Activated T-cell treated with anti-CD3 and anti-CD28 coated beads, Interleukin-2, amount 50 U/mL, for 72 hours (primary cell): ENCODE measurements around the gene PPP2R3C. TPM values are rescaled to one million over a fixed set of nuclear protein-coding genes. Genes with fewer than 3 reads are reported as not detected.

Source experiments
- ATAC-seq, 2 donors: fragments of 150-1000 bp; cut with Tn5 transposase; replicated peaks in 1 of 2; 2 replicates each; pipeline ENCODE4 v1.10.0; 2021; ENCODE audit warnings: moderate library complexity in 2 of 2, mild to moderate bottlenecking in 1 of 2
- DNase-seq, 2 donors: peaks; one replicate each; pipeline ENCODE4 v3.0.0; 2021 to 2022; ENCODE audit warnings: mixed read lengths in 1 of 2
- H3K27ac Mint-ChIP-seq: one replicate; pipeline ENCODE4 v1.8.0; 2022; ENCODE audit warnings: mild to moderate bottlenecking, moderate library complexity, mixed read lengths
- H3K27me3 Mint-ChIP-seq: one replicate; pipeline ENCODE4 v1.8.0; 2022; ENCODE audit warnings: low read depth, mixed read lengths
- H3K36me3 Mint-ChIP-seq, 2 donors: one replicate each; pipeline ENCODE4 v1.8.0; 2022; ENCODE audit warnings: mixed read lengths in 2 of 2, mild to moderate bottlenecking in 1 of 2; ENCODE audit not compliant: insufficient read depth in 2 of 2
- H3K4me1 Mint-ChIP-seq: one replicate; pipeline ENCODE4 v1.8.0; 2022; ENCODE audit warnings: low read depth, mixed read lengths
- H3K4me3 Mint-ChIP-seq, 2 donors: one replicate each; pipeline ENCODE4 v1.8.0; 2022; ENCODE audit warnings: mild to moderate bottlenecking in 2 of 2, mixed read lengths in 2 of 2, moderate library complexity in 2 of 2
- H3K9me3 Mint-ChIP-seq, 2 donors: one replicate each; pipeline ENCODE4 v1.8.0; 2022; ENCODE audit warnings: mixed read lengths in 2 of 2
- total RNA-seq, 2 donors: library from RNA; stranded (reverse); gene quantifications; one replicate each; pipeline ENCODE4 v1.2.3, GENCODE V29; 2022

PPP2R3C gene
- total RNA-seq, 2 donors from 2014 or later = 66.5 to 83.7 TPM

DNA sequence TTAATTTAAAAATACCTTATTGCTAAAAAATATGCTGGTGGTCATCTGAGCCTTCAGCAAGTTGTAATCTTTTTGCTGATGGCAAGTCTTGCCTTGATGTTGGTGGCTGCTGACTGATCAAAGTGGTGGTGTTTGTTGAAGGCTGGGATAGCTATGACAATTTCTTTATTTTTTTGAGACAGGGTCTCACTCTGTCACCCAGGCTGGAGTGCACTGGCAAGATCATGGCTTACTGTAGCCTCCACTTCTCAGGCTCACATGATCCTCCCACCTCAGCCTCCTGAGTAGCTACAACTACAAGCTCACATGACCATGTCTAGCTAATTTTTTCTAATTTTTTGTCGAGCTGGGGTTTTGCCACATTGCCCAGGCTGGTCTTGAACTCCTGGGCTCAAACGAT, 25.4 kb upstream of the PPP2R3C start:
- no peaks in the 10 kb centered on the region for H3K27me3 Mint-ChIP-seq
- H3K36me3 Mint-ChIP-seq = peaks cover 2 to 7% of the 10 kb centered on the region in 2 donors
- no peaks in the 10 kb centered on the region for H3K9me3 Mint-ChIP-seq
- peaks cover 26% of the 10 kb centered on the region for H3K4me1 Mint-ChIP-seq
- ATAC-seq = no peak
- no peak overlapping the region for H3K4me3 Mint-ChIP-seq
- H3K27ac Mint-ChIP-seq = no peak overlapping the region
- no peak for DNase-seq

DNA sequence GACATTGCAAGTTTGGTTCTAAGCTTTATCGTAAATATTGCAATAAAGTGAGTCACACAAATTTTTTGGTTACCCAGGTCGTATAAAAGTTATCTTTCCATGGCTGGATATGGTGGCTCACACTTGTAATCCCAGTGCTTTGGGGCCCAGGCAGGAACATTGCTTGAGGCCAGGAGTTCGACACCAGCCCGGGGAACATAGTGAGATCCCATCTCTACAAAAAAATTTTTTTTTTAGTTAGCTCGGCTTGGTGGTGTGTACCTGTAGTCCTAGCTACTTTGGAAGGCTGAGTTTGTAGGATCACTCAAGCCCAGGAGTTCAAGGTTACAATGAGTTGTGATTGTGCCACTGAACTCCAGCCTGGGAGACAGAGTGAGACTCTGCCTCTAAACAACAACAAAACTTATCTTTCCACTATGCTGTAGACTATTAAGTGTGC, 24.9 kb upstream of the PPP2R3C start:
- DNase-seq (no peak), ATAC-seq (no peak)
- Mint-ChIP-seq H3K27ac (no peak overlapping the region), H3K4me1 (peaks cover 26% of the 10 kb centered on the region), H3K4me3 (no peak overlapping the region), H3K9me3 (no peaks in the 10 kb centered on the region), H3K36me3 (peaks cover 2 to 6% of the 10 kb centered on the region in 2 donors), H3K27me3 (no peaks in the 10 kb centered on the region)

DNA sequence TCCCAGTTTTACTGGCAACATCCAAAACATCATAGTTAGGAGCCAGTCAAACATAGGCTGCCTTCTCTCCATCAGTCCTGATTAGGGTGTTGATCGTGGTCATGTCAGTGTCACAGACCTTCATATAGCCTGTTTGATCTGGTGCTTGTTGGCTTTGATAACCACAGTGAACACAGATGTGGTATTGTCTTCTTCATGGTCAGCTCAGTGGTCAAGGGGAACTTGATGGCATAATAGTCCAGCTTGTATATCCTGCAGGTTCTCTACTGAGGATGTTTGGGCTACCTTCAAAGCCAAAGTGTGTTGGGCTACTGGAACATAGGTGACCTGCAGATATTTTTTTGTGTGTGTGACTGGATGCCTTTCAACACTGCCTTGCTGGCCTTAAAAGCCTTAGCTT, 22.2 kb upstream of the PPP2R3C start:
- H3K27ac Mint-ChIP-seq = no peak overlapping the region
- ATAC-seq = no peak
- no peaks in the 10 kb centered on the region for H3K9me3 Mint-ChIP-seq

DNA sequence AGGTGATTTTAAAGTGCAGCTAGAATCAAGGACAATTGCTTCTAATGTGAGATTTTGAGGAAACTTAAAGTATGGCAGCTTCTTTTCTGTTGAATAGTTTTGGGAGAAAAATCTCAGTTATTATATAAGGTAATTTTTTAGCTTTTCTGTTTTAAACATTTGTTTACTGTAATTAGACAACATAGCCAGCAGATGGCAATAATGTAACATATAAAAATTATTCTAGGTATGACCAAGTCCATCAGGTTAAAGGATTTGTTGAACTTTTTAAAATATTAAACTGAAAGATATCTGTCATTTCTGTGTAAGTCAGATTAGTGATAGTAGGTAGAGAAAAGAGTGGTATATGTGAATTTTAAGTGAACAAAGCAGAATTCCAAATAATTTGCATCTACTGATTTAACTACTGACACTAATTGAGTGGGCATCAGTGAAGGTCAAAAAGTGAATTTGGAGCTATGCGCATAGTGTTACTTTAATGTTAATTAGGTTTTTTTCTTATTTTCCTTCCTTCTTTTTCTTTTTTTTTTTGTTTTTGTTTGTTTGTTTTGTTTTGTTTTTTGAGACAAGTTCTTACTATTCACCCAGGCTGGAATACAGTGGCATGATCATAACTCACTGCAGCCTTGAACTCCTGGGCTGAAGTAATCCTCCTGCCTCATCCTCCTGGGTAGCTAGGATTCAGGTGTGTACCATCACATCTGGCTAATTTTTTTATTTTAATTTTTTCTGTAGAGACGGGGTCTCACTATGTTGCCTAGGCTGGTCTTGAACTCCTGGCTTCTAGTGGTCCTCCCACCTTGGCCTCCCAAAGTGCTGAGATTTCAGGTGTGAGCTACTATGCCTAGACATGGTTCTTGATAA, 19.2 kb upstream of the PPP2R3C start:
- DNase-seq = no peak
- peaks cover 2 to 4% of the 10 kb centered on the region in 2 donors for H3K36me3 Mint-ChIP-seq
- H3K27ac Mint-ChIP-seq = peak overlapping the region; percentile 31
- H3K4me3 Mint-ChIP-seq = no peak overlapping the region
- peaks cover 21% of the 10 kb centered on the region for H3K4me1 Mint-ChIP-seq
- H3K27me3 Mint-ChIP-seq = no peaks in the 10 kb centered on the region
- no peaks in the 10 kb centered on the region for H3K9me3 Mint-ChIP-seq
- ATAC-seq = no peak

More for the DNA sequence above, 22.2 kb upstream of the PPP2R3C start:
- DNase-seq = no peak
- peaks cover 2% of the 10 kb centered on the region in 2 donors for H3K36me3 Mint-ChIP-seq
- peaks cover 23% of the 10 kb centered on the region for H3K4me1 Mint-ChIP-seq
- H3K4me3 Mint-ChIP-seq = no peak overlapping the region
- H3K27me3 Mint-ChIP-seq = no peaks in the 10 kb centered on the region

DNA sequence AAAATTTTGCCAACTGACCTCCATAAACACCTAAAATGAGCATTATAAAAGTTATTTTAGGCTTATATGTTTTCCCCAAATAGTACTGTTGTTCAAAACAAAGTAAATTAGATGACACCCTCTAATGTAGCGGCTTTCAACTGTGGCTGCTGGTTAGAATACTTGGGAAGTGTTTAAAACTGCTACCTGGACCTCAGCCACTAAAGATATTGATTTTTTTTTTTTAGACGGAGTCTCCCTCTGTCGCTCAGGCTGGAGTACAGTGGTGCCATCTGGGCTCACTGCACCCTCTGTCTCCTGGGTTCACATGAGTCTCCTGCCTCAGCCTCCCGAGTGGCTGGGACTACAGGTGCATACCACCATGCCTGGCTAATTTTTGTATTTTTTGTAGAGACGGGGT, 16.8 kb upstream of the PPP2R3C start:
- ATAC-seq (no peak), DNase-seq (no peak)
- Mint-ChIP-seq H3K27me3 (no peaks in the 10 kb centered on the region), H3K4me1 (peaks cover 20% of the 10 kb centered on the region), H3K27ac (no peak overlapping the region), H3K36me3 (peaks cover 1 to 6% of the 10 kb centered on the region in 2 donors), H3K9me3 (no peaks in the 10 kb centered on the region), H3K4me3 (no peak overlapping the region)

DNA sequence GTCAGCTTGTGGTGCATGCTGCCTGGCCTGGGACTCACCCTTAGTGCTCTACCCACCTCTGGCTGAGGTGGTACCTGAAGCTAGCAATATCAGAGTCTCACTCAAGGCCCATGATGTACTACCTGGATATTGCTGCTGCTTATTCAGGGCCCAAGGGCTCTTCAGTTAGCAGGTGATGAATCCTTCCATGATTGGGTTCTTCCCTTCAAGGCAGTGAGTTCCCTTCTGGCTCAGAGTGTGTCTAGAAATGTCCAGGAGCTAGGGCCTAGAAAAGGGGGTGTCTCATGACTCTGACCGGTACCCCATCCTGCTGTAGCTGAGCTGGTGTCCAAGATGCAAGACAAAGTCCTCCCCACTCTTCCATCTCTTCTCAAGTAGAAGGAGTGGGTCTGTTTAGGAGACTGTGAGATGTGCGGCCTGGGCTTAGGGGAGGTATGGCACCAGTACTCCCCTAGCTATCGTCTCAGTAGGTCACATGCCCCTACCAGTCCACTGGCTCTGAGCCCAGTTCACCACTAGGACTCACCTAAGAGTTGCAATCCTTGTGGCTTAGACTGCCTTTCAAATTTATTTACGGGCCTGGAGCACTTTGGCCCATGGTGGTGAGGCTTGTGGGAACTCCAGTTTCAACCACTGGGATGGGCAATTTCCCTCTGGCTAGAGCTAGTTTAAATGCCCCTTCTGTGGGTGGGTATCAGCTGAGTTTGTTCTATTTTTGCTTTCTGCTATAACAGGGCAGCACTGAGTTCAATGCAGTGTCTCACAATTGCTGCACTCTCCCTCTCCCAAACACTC, 12.7 kb upstream of the PPP2R3C start:
- H3K4me1 Mint-ChIP-seq = peaks cover 9% of the 10 kb centered on the region
- no peak overlapping the region for H3K27ac Mint-ChIP-seq
- DNase-seq (no peak), ATAC-seq (no peak)
- H3K9me3 Mint-ChIP-seq = peaks cover 0 to 2% of the 10 kb centered on the region in 2 donors
- H3K27me3 Mint-ChIP-seq = no peaks in the 10 kb centered on the region
- peaks cover 12 to 24% of the 10 kb centered on the region in 2 donors for H3K36me3 Mint-ChIP-seq
- no peak overlapping the region for H3K4me3 Mint-ChIP-seq

DNA sequence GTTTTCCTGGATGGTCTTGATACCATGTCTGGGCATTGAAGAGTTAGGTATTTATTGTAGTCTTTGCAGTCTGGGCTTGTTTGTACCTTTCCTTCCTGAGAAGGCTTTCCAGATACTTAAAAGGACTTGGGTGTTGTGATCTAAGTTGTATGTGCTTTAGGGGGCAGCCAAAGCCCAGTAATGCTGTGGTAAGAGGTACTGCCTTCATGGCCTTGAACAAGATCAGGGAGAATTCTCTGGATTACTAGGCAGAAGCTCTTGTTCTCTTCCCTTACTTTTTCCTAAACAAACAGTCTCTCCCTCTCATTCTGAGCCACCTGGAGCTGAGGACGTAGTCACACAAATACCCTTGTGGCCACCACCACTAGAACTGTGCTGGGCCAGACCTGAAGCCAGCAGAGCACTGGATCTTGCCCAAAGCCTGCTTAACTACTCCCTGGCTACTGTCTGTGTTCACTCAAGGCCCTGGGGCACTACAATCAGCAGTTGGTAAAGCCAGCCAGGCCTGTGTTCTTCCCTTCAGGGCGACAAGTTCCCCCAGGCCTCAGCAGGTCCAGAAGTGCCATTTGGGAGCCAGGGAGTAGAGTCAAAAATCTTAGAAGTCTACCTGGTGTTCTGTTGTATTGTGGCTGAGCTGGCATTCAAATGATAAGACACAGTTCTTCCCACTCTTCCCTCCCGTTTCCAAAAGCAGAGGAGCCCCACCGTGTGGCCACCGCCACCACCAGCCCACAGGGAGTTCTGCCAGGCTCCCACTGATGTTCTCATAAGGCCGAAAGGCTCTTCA, 11.9 kb upstream of the PPP2R3C start:
- Mint-ChIP-seq H3K27ac (peak overlapping the region; percentile 45), H3K27me3 (no peaks in the 10 kb centered on the region), H3K4me3 (no peak overlapping the region), H3K9me3 (peaks cover 0 to 2% of the 10 kb centered on the region in 2 donors), H3K4me1 (peaks cover 15% of the 10 kb centered on the region), H3K36me3 (peaks cover 12 to 27% of the 10 kb centered on the region in 2 donors)
- ATAC-seq = no peak
- no peak for DNase-seq

DNA sequence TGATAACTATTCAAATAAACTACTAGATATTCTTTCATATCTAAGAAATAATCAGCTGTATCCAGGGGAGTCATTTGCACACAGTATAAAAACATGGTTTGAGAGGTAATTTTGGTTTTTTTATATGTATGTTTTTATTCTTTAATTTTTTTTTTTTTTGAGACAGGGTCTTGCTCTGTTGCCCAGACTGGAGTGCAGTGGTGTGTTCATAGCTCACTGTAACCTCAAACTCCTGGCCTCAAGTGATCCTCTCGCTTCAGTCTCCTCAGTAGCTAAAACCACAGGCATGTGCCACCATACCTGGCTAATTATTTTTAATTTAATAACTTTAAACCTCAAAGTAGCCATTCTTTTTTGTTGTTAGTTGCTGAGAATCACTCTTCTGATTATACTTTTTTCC, 2.3 kb upstream of the PPP2R3C start:
- Mint-ChIP-seq H3K4me1 (peaks cover 68% of the 10 kb centered on the region), H3K36me3 (peaks cover 10 to 25% of the 10 kb centered on the region in 2 donors), H3K27ac (peak overlapping the region; percentile 98), H3K4me3 (peak overlapping the region; percentile 94), H3K27me3 (no peaks in the 10 kb centered on the region), H3K9me3 (no peaks in the 10 kb centered on the region)
- no peak for DNase-seq
- ATAC-seq = no peak

DNA sequence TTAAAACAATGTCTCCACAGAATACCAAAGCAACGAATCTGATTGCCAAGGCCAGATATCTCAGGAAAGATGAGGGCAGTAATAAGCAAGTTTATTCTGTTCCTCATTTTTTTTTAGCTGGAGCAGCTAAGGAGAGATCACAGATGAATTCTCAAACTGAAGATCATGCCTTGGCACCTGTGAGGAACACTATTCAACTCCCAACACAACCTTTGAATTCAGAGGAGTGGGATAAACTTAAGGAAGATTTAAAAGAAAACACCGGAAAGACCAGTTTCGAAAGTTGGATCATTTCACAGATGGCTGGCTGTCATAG, 1.6 kb upstream of the PPP2R3C start:
- no peak for DNase-seq
- ATAC-seq = no peak
- no peaks in the 10 kb centered on the region for H3K9me3 Mint-ChIP-seq
- peak overlapping the region; percentile 98 for H3K27ac Mint-ChIP-seq
- no peaks in the 10 kb centered on the region for H3K27me3 Mint-ChIP-seq
- H3K4me1 Mint-ChIP-seq = peaks cover 69% of the 10 kb centered on the region
- H3K36me3 Mint-ChIP-seq = peaks cover 8 to 20% of the 10 kb centered on the region in 2 donors
- H3K4me3 Mint-ChIP-seq = peak overlapping the region; percentile 94

DNA sequence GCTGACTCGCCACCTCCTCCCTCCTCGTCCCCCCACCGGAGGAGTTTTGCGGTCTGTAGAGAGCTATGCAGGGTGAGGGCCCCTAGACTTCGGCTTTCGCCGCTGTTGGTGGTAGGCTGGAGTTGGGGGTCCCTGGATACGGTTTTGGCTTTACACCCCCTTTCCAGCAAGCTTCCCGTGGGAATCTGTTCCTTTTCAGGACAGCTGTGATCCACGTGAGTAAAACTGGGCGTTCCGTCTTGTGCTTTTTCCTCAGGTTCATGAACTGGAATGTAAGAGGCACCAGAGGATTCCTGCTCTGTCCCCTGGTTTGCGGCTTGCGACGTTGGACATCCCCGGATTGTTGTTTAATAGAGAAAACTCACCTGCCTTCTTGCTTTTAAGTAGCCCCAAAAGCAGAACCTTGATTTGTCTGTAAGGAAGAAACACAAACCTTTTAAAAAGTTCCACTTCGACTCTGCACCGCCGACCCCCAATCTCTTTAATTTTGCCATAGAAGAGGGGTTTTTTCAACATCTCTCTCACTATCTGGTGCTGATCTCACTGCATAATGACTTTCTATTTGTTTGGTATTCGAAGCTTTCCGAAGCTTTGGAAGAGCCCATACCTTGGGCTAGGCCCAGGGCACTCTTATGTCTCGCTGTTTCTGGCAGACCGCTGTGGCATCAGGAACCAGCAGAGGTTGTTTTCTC, 1.1 kb upstream of the PPP2R3C start:
- Mint-ChIP-seq H3K27ac (peak overlapping the region; percentile 98), H3K4me3 (peak overlapping the region; percentile 94), H3K36me3 (peaks cover 8 to 16% of the 10 kb centered on the region in 2 donors), H3K9me3 (no peaks in the 10 kb centered on the region), H3K27me3 (no peaks in the 10 kb centered on the region), H3K4me1 (peaks cover 69% of the 10 kb centered on the region)
- DNase-seq (peak in 1 of 2 donors; percentile 25), ATAC-seq (no peak)

DNA sequence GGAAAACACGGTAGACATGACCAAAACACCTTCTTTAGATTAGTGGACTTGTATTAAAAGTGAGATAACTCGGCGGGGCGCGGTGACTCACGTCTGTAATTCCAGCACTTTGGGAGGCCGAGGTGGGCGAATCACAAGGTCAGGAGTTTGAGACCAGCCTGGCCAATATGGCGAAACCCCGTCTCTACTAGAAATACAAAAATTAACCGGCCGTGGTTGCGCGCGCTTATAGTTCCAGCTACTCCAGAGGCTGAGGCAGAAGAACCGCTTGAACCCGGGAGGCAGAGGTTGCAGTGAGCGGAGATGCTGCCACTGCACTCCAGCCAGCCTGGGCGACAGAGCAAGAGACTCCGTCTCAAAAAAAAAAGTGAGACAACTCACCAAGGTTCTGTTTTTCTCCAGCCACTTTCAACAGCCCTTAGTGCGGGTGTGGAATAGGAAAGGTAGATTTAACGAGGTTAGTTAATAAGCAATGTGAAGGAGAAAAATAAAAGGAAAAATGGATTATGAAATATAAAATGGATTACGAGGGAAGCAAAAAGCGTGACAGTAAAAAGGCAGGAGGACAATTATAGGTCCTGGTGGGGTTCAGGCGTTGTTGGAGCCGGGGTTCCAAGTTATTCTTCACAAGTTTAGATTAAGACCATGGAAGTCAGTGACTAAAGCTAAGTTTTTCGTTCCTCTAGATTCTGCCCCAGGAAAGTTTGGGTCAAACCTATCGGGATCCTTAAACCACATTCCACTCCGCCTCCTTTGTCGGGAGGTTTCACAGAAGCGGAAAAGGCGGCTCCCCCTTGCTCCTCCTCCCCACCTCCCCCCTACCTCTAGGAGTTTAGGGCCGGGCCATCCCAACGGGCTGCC, 534 bp downstream of the PPP2R3C start:
- ATAC-seq (no peak), DNase-seq (peak; percentile 7 to 11)
- Mint-ChIP-seq H3K27me3 (no peaks in the 10 kb centered on the region), H3K27ac (peak overlapping the region; percentile 98), H3K4me1 (peaks cover 75% of the 10 kb centered on the region), H3K4me3 (peak overlapping the region; percentile 94), H3K36me3 (peaks cover 12 to 16% of the 10 kb centered on the region in 2 donors), H3K9me3 (no peaks in the 10 kb centered on the region)

DNA sequence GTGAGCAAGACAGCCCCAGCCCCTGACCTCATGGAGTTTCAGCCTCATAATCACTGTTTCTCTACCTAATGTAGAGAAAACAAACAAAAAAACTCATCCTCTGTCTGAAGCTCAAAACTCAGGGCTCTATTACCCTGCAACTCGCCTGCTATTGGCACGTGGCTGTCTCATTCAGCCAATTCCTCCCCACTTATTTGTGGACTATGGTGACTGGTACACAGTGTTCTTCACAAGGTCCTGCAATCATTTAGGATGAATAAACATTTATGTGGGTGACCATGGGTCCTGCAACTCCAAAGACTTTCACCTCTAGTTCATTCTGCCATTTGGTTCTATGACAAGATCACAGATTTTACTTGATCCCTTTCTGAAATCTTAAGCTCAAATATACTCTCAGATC, 4.7 kb downstream of the PPP2R3C start:
- peaks cover 13 to 21% of the 10 kb centered on the region in 2 donors for H3K36me3 Mint-ChIP-seq
- H3K4me3 Mint-ChIP-seq = peak overlapping the region in 1 of 2 donors; percentile 9
- H3K4me1 Mint-ChIP-seq = peaks cover 42% of the 10 kb centered on the region
- H3K27ac Mint-ChIP-seq = peak overlapping the region; percentile 62
- DNase-seq = no peak
- H3K27me3 Mint-ChIP-seq = no peaks in the 10 kb centered on the region
- ATAC-seq = no peak
- H3K9me3 Mint-ChIP-seq = no peaks in the 10 kb centered on the region
